GM12878 (cell line): ENCODE results near the gene FGR. TPM values are rescaled to one million over a fixed set of nuclear protein-coding genes. Genes with fewer than 3 reads are reported as not detected.

Source experiments
- ATAC-seq: fragments of 200-7000 bp; cut with Tn5 transposase; 3 replicates; pipeline ENCODE4 v1.9.1; 2020; ENCODE audit warnings: mild to moderate bottlenecking, moderate library complexity
- BruUV-seq: library from RNA; stranded (reverse); fragments of 400-500 nt; replicated peaks from 2 replicates; lab custom pipeline; 2021; lab: Mats Ljungman, UMichigan
- CTCF ChIA-PET: fragments of 300-600 bp; sonication (Branson Sonifier 250); formaldehyde crosslinking; extraction: SDS; loops from one replicate; lab custom pipeline; 2021; ENCODE audit warnings: inconsistent platforms; lab: Yijun Ruan, JAX
- POLR2A ChIA-PET: fragments of 350-600 bp; formaldehyde crosslinking; extraction: SDS; loops from one replicate; lab custom pipeline; 2021; ENCODE audit warnings: inconsistent platforms; lab: Charles Lee
- RAD21 ChIA-PET: fragments of 300-600 bp; sonication (Branson Sonifier 250); formaldehyde crosslinking; loops from one replicate; lab custom pipeline; 2023; ENCODE audit warnings: antibody characterized with exemption; ENCODE audit not compliant: unreplicated experiment; lab: Charles Lee
- SMC1A ChIA-PET: fragments of 300-600 bp; sonication (Branson Sonifier 250); formaldehyde crosslinking; loops from one replicate; lab custom pipeline; 2023; ENCODE audit not compliant: unreplicated experiment, uncharacterized antibody; lab: Charles Lee
- DNase-seq: peaks from one replicate; pipeline ENCODE4 v3.0.0-alpha.2; 2011; ENCODE audit warnings: low read depth, low spot score
- FAIRE-seq: peaks from 3 replicates; lab custom pipeline; 2011; peaks lifted over from hg19 to GRCh38; lab: Jason Lieb, UNC
- H2AFZ ChIP-seq: 2 replicates; pipeline ENCODE4 v1.6.0; 2011; ENCODE audit warnings: low read depth, low read length, control low read depth; ENCODE audit not compliant: control insufficient read depth
- H3K27ac ChIP-seq: 2 replicates; pipeline ENCODE4 v1.5.1; 2011; ENCODE audit warnings: control low read depth; ENCODE audit not compliant: control insufficient read depth, insufficient read depth
- H3K27me3 ChIP-seq, 2 experiments: replicated peaks in 1 of 2; 2 replicates each; pipeline versions ENCODE4 v1.6.0 to v1.6.1; 2011; ENCODE audit warnings: low read length in 1 of 2; ENCODE audit not compliant: control insufficient read depth in 2 of 2, insufficient read depth in 2 of 2
- H3K36me3 ChIP-seq, 2 experiments: 2 replicates each; pipeline ENCODE4 v1.5.1; 2011; ENCODE audit warnings: low read length in 1 of 2; ENCODE audit not compliant: control insufficient read depth in 2 of 2, insufficient read depth in 2 of 2
- H3K4me1 ChIP-seq: 2 replicates; pipeline ENCODE4 v1.6.1; 2011; ENCODE audit warnings: mild to moderate bottlenecking, low read length, moderate library complexity, mixed read lengths; ENCODE audit not compliant: control insufficient read depth, insufficient read depth
- H3K4me2 ChIP-seq: 2 replicates; pipeline ENCODE4 v1.6.0; 2011; ENCODE audit warnings: control low read depth; ENCODE audit not compliant: control insufficient read depth, insufficient read depth
- H3K4me3 ChIP-seq: fragments of 200-600 bp; sonication (generic); 2 replicates; pipeline ENCODE4 v1.5.1; 2016
- H3K79me2 ChIP-seq: 2 replicates; pipeline ENCODE4 v1.6.0; 2011; ENCODE audit warnings: low read length; ENCODE audit not compliant: control insufficient read depth, insufficient read depth
- H3K9ac ChIP-seq: 2 replicates; pipeline ENCODE4 v1.8.0; 2011; ENCODE audit warnings: low read length, control low read depth, mixed read lengths; ENCODE audit not compliant: control insufficient read depth, insufficient read depth
- H3K9me3 ChIP-seq: replicated peaks from 3 replicates; pipeline ENCODE4 v1.5.1; 2011; ENCODE audit warnings: mild to moderate bottlenecking, low read length; ENCODE audit not compliant: control insufficient read depth, insufficient read depth
- H4K20me1 ChIP-seq: 2 replicates; pipeline ENCODE4 v1.6.0; 2011; ENCODE audit not compliant: control insufficient read depth, insufficient read depth
- CTCF ChIP-seq, 3 experiments: IDR thresholded peaks in 2 of 3; conservative IDR thresholded peaks in 1 of 3; 2 replicates each; pipeline ENCODE4 v1.5.1; 2011; ENCODE audit warnings: low read depth in 3 of 3, low read length in 3 of 3, mild to moderate bottlenecking in 3 of 3, control low read depth in 2 of 3, moderate library complexity in 2 of 3, inconsistent platforms in 1 of 3, mixed read lengths in 1 of 3; ENCODE audit not compliant: control insufficient read depth in 2 of 3, insufficient read depth in 1 of 3; ENCODE audit errors: extremely low read depth in 1 of 3
- FOS ChIP-seq: IDR thresholded peaks from 3 replicates; pipeline ENCODE4 v1.6.1; 2011; ENCODE audit warnings: borderline replicate concordance; ENCODE audit not compliant: insufficient read length; ENCODE audit errors: extremely low read depth
- HSF1 ChIP-seq: fragments of 150-350 bp; IDR thresholded peaks from 2 replicates; pipeline ENCODE4 v1.6.1; 2014; ENCODE audit warnings: mild to moderate bottlenecking, low read depth, low read length
- RAD21 ChIP-seq: IDR thresholded peaks from 2 replicates; pipeline ENCODE4 v1.6.1; 2011; ENCODE audit warnings: mild to moderate bottlenecking, low read depth, low read length, moderate library complexity; ENCODE audit not compliant: insufficient read depth
- USF2 ChIP-seq: IDR thresholded peaks from 2 replicates; pipeline ENCODE4 v1.6.1; 2011; ENCODE audit warnings: low read depth, low read length, improper control_type of control experiment, borderline replicate concordance
- WGBS: methylation state at CpG from one replicate; pipeline ENCODE4 v1.1.6; 2016; ENCODE audit warnings: low lambda C conversion rate; ENCODE audit not compliant: insufficient replicate concordance, insufficient coverage; ENCODE audit errors: missing lambda C conversion rate; 5-methylcytosine and 5-hydroxymethylcytosine counted together
- in situ Hi-C: fragments of 300-500 bp; cut with MboI; formaldehyde crosslinking; loops from 9 replicates; pipeline ENCODE4 v1.14.3; 2018; ENCODE audit warnings: mixed read lengths
- intact Hi-C: fragments of 100-400 bp; cut with micrococcal nuclease; formaldehyde crosslinking; loops from one replicate; pipeline ENCODE4 v1.14.2; 2022; ENCODE audit not compliant: unreplicated experiment
- polyA plus RNA-seq, 11 experiments: library from polyadenylated mRNA; depleted of rRNA in 4 of 11; unstranded in 6 of 11; stranded (reverse) in 5 of 11; fragments of >200 nt; fragmentation: Nextera tagmentation in 4 of 11; fragmentation: Illumina TruSeq in 1 of 11; extraction: Ambion mirVana in 4 of 11; extraction: Trizol in 1 of 11; gene quantifications; 1 replicate in 1 of 11; 2 replicates in 10 of 11; pipeline versions ENCODE4 v1.2.1 to v1.2.3, GENCODE V29; 2011 to 2016; ENCODE audit warnings: inconsistent platforms in 2 of 11, missing spikeins in 2 of 11, low read depth in 1 of 11
- total RNA-seq, 4 experiments: library from RNA; depleted of rRNA in 3 of 4; stranded (reverse); fragments of >200 nt in 3 of 4; fragmentation: Illumina TruSeq in 1 of 4; extraction: Trizol in 1 of 4; gene quantifications; 2 replicates each; pipeline versions ENCODE4 v1.2.1 to v1.2.3, GENCODE V29; 2013 to 2021

Gene FGR
- total and polyA plus RNA-seq, 10 of the 15 experiments (the other 5 are each of a cell fraction or from before 2014, with no cell fraction given), result 10.9 to 193 (median 74.7) TPM

- no peak for TF ChIP-seq FOS
- TF ChIP-seq CTCF (IDR thresholded peaks at IDR 0.05 in 2 of 3, conservative IDR thresholded peaks at IDR 0.05 in 1 of 3; ENCODE audit: control insufficient read depth in 2 of 3, extremely low read depth in 1 of 3, insufficient read depth in 1 of 3, low read depth in 3 of 3, low read length in 3 of 3), result no peak
- TF ChIP-seq USF2, result no peak
- no peak for TF ChIP-seq HSF1
- TF ChIP-seq RAD21, result no peak
- no peaks in the 10 kb centered on the region for H3K79me2 ChIP-seq
- no peak for DNase-seq
- no peak overlapping the region for H3K9ac ChIP-seq
- ChIA-PET RAD21 (no interaction called here), POLR2A (no interaction called here), SMC1A (interaction anchor here (1.0 kb wide), 1 partner anchor 9 kb away, joined by 3 read pairs; no protein-coding TSS in a partner anchor), CTCF (interaction anchor here (1.4 kb wide), 2 partner anchors 11 to 29 kb away, joined by 3 to 7 read pairs; no protein-coding TSS in a partner anchor)
- no peak overlapping the region for H2AFZ ChIP-seq
- BruUV-seq, result no TSS peak
- no peaks in the 10 kb centered on the region for H3K9me3 ChIP-seq
- H3K27me3 ChIP-seq, result no peaks in the 10 kb centered on the region
- H3K4me3 ChIP-seq, result no peak overlapping the region
- no peaks in the 10 kb centered on the region for H3K4me1 ChIP-seq
- 67% methylated on average over 2 of the region's 3 CpGs for WGBS
- no peaks in the 10 kb centered on the region for H4K20me1 ChIP-seq
- no peak for ATAC-seq
- FAIRE-seq, result no peak
- H3K4me2 ChIP-seq, result no peak overlapping the region
- no peak overlapping the region for H3K27ac ChIP-seq
- H3K36me3 ChIP-seq, result no peaks in the 10 kb centered on the region; a peak in 1 of 4 replicates
- in situ Hi-C loops, result no loop called here
- intact Hi-C loops, result no loop called here
Measured at GRCh38 chr1:27585684-27586083, 49.3 kb downstream of the FGR start.
